ENCODE measurements around the gene LSM2.

LSM2 gene

DNA sequence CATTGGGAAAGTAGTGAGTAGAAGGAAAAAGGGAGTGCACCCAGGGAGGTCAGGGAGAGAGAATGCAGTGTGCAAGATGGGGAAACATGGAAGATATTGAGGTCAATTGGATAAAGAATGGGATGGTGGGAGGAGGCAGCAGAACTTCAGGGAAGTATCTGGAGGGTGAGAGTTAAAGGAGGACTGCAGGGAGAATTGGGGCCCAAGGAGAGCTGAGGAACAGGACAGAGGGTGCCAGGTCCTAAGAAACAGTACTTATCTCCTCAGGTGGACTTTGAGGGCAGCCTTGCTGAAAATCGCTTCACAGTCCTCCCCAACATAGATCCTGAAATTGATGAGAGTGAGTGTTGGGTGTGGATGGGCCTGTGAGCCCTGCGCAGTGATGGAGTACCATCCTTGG is 48.5 kb downstream of the LSM2 start:
- Histone ChIP-seq H3K4me3 (ENCODE audit: low read depth in 1 of 2, low read length in 1 of 2) (no peak overlapping the region), H3K36me3 (peaks cover 23% of the 10 kb centered on the region), H3K9me3 (no peaks in the 10 kb centered on the region), H3K4me1 (ENCODE audit: control insufficient read depth in 1 of 2, insufficient read depth in 1 of 2, low read depth in 1 of 2, low read length in 1 of 2) (no peaks in the 10 kb centered on the region), H3K27me3 (no peaks in the 10 kb centered on the region), H3K27ac (no peak overlapping the region)
- TF ChIP-seq, protein P1, sequence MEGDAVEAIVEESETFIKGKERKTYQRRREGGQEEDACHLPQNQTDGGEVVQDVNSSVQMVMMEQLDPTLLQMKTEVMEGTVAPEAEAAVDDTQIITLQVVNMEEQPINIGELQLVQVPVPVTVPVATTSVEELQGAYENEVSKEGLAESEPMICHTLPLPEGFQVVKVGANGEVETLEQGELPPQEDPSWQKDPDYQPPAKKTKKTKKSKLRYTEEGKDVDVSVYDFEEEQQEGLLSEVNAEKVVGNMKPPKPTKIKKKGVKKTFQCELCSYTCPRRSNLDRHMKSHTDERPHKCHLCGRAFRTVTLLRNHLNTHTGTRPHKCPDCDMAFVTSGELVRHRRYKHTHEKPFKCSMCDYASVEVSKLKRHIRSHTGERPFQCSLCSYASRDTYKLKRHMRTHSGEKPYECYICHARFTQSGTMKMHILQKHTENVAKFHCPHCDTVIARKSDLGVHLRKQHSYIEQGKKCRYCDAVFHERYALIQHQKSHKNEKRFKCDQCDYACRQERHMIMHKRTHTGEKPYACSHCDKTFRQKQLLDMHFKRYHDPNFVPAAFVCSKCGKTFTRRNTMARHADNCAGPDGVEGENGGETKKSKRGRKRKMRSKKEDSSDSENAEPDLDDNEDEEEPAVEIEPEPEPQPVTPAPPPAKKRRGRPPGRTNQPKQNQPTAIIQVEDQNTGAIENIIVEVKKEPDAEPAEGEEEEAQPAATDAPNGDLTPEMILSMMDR (IDR thresholded peaks at IDR 0.05): no peak

DNA sequence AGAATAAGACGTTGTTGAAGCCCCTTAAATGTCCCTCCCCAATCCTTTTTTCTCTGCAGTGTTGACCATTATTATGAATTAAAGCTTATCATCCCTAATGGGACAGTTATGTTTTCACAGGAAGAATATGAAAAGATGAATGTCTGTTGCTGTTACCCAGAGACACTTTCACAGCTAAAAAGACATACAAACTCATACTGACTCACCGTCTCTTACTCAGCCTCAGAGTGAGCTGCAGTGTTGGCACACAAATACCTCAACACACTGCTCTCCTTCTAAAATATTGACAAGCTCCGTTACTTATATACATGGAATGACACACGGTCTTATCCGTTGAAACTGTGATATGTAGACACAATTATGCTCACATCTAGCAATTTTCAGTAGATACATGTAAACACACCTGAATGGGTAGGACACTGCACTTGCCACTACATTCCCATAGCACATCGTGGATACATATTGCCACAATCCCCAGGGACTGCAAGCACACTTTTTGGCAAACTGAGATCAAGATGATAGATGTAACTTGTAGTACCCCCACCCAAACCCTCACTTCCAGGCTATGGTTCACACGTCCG is 53.9 kb downstream of the LSM2 start:
- Histone ChIP-seq H3K9me3 (no peaks in the 10 kb centered on the region), H3K4me3 (ENCODE audit: low read depth in 1 of 2, low read length in 1 of 2) (no peak overlapping the region), H3K27me3 (no peaks in the 10 kb centered on the region), H3K4me1 (ENCODE audit: control insufficient read depth in 1 of 2, insufficient read depth in 1 of 2, low read depth in 1 of 2, low read length in 1 of 2) (no peaks in the 10 kb centered on the region), H3K27ac (no peak overlapping the region), H3K36me3 (no peaks in the 10 kb centered on the region)
- TF ChIP-seq, protein P1 (IDR thresholded peaks at IDR 0.05): no peak

DNA sequence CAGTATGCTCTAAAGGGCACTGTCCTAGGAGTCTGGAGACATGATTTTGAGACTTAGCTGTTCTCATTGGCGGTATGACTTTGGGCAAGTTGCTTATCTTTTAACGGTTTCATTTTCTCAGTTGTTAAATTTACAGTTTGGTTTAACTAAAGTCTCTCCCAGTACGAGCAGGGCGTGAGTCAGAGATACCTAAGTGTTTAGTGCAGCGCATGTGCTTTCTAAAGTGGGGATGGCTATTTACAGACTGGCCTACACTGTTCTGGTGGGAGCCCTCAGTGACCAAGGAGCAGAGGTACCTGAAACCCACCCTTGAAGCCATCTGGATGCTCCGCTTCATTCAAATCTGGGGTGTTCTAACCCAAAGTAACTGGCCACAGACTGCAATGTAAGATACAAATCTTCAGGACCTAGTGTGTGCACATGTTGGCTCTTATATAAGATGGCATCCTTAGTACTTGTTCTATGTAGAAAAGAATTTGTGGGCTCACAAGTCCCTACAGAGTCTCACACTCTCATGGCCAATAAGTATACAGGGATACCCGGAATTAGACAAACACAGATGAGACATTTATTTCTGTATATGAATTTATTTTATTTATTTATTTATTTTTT is 56.2 kb downstream of the LSM2 start:
- no peak overlapping the region for H3K27ac ChIP-seq

DNA sequence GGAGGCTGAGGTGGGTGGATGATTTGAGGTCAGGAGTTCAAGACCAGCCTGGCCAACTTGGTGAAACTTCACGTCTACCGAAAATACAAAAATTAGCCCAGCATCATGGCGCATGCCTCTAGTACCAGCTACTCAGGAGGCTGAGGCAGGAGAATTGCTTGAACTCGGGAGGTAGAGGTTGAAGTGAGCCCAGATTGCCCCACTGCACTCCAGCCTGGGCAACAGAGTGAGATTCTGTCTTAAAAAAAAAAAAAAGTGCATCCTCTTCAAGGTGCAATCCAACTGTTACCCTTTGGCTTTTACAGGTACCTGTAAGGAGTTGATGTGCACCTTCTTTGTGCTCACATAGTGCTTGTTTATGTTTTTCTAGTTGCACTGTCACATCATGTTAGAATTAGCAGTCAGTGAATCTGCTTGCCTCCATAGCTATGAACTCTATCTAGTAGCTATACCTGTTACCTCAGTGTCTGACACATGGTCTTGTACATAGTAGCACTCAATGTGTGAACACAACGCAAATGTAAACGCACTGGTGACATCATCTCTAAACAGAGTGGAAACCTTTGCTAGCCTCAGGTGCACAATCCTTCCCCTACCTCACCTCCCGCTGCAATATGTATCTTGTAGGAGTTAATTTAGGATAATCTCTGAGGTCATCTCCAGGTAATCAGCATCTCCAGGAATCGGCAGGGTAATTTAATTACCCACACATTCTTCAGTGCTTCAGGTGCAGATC is 57.3 kb downstream of the LSM2 start:
- no peak overlapping the region for H3K4me3 ChIP-seq (ENCODE audit: low read depth in 1 of 2, low read length in 1 of 2)
- H3K27me3 ChIP-seq: no peaks in the 10 kb centered on the region
- H3K36me3 ChIP-seq: no peaks in the 10 kb centered on the region
- H3K27ac ChIP-seq: no peak overlapping the region
- H3K9me3 ChIP-seq: no peaks in the 10 kb centered on the region
- TF ChIP-seq, protein P1 (IDR thresholded peaks at IDR 0.05): no peak
- H3K4me1 ChIP-seq (ENCODE audit: control insufficient read depth in 1 of 2, insufficient read depth in 1 of 2, low read depth in 1 of 2, low read length in 1 of 2): no peaks in the 10 kb centered on the region

More for the DNA sequence above, 56.2 kb downstream of the LSM2 start:
- Histone ChIP-seq H3K27me3 (no peaks in the 10 kb centered on the region), H3K4me3 (ENCODE audit: low read depth in 1 of 2, low read length in 1 of 2) (no peak overlapping the region), H3K36me3 (no peaks in the 10 kb centered on the region), H3K9me3 (no peaks in the 10 kb centered on the region), H3K4me1 (ENCODE audit: control insufficient read depth in 1 of 2, insufficient read depth in 1 of 2, low read depth in 1 of 2, low read length in 1 of 2) (no peaks in the 10 kb centered on the region)
- TF ChIP-seq, protein P1 (IDR thresholded peaks at IDR 0.05): no peak

Measured in neutrophil (primary cell).